Activated CD8-positive, alpha-beta T cell treated with anti-CD3 and anti-CD28 coated beads for 36 hours (primary cell): ENCODE measurements around the gene MATCAP1. TPM values are rescaled to one million over a fixed set of nuclear protein-coding genes. Genes with fewer than 3 reads are reported as not detected.

ENCODE experiments used
- ATAC-seq: fragments of 200-7000 bp; cut with Tn5 transposase; one replicate; pipeline ENCODE4 v1.10.0; 2021; ENCODE audit warnings: mild to moderate bottlenecking, moderate library complexity
- CTCF ChIA-PET: fragments of 350-600 bp; sonication (Branson Sonifier 250); formaldehyde crosslinking; loops from one replicate; lab custom pipeline; 2021; ENCODE audit warnings: antibody characterized with exemption; lab: Charles Lee
- POLR2A ChIA-PET: fragments of 350-600 bp; sonication (Branson Sonifier 250); formaldehyde crosslinking; loops from one replicate; lab custom pipeline; 2021; ENCODE audit warnings: antibody characterized with exemption; lab: Charles Lee
- DNase-seq: peaks from one replicate; pipeline ENCODE4 v3.0.0-alpha.2; 2020
- H3K27ac Mint-ChIP-seq: one replicate; pipeline ENCODE4 v1.8.0; 2021; ENCODE audit warnings: mild to moderate bottlenecking, mixed read lengths
- H3K27me3 Mint-ChIP-seq: one replicate; pipeline ENCODE4 v1.8.0; 2021; ENCODE audit warnings: mixed read lengths
- H3K36me3 Mint-ChIP-seq: one replicate; pipeline ENCODE4 v1.8.0; 2021; ENCODE audit warnings: low read depth, mixed read lengths
- H3K4me1 Mint-ChIP-seq: one replicate; pipeline ENCODE4 v1.8.0; 2021; ENCODE audit warnings: low read depth, mixed read lengths
- H3K4me3 Mint-ChIP-seq: one replicate; pipeline ENCODE4 v1.8.0; 2021; ENCODE audit warnings: mild to moderate bottlenecking, moderate library complexity, mixed read lengths
- H3K9me3 Mint-ChIP-seq: one replicate; pipeline ENCODE4 v1.8.0; 2021; ENCODE audit warnings: mixed read lengths
- CTCF ChIP-seq: fragments of 200-600 bp; IDR thresholded peaks from one replicate; pipeline ENCODE4 v1.8.0; 2022; ENCODE audit warnings: antibody characterized with exemption, mild to moderate bottlenecking
- intact Hi-C: fragments of 100-400 bp; cut with micrococcal nuclease; formaldehyde crosslinking; loops from one replicate; pipeline ENCODE4 v1.10.0; 2022
- total RNA-seq, 2 experiments: library from RNA; stranded (reverse); gene quantifications; one replicate each; pipeline ENCODE4 v1.2.3, GENCODE V29; 2021

The MATCAP1 gene
- total RNA-seq, 2 experiments from 2014 or later: 49.5 to 49.9 TPM

DNA sequence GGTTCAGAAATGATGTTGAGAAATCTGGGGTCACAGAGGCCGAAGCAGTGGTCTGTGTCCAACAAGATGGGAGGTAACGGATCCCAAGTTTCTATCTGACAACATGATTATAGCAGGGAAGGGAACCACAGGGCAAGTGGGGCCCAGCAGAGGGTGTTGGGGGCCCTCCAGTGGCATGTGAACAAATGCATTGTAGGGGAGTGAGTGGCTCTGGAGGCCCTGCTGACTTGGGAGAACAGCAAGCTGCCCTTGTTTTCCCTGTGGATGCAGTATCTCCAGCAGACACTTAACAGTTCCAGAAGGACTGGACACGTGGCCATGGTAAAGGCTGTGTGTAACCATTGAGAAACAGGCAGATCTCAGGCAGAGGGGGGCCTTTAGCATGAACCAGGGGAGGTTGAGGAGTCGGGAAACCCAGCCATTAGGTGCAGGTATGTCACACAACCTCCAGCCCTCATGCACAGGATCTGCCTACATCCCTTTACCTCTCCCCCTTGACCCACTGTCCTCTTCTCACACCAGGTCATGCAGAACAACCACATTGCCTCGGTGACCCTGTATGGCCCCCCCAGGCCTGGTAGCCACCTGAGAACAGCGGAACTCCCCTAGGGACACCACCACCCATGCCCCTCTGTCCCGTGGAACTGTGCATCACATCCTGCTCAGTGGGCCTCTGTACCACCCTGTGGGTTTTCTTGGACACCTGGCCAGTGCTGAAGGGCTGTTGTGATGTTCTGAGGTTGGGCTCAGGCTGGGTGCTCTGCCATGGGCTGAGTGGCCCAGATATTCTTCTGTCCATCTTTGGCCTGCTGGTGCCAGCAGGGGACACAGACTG lies 37.0 kb downstream of the MATCAP1 start:
- no peak for DNase-seq
- intact Hi-C loops: no loop called here
- no peaks in the 10 kb centered on the region for H3K9me3 Mint-ChIP-seq
- peaks cover 55% of the 10 kb centered on the region for H3K36me3 Mint-ChIP-seq
- peaks cover 7% of the 10 kb centered on the region for H3K4me1 Mint-ChIP-seq
- TF ChIP-seq CTCF: no peak
- no peak overlapping the region for H3K4me3 Mint-ChIP-seq
- ChIA-PET POLR2A (interaction anchor here (1.2 kb wide), 1 partner anchor 63 kb away, joined by 3 read pairs; no protein-coding TSS in a partner anchor), CTCF (interaction anchor here (1.0 kb wide), 1 partner anchor 9 kb away, joined by 7 read pairs; no protein-coding TSS in a partner anchor)
- no peak overlapping the region for H3K27ac Mint-ChIP-seq
- peaks cover 9% of the 10 kb centered on the region for H3K27me3 Mint-ChIP-seq
- ATAC-seq: no peak

- Mint-ChIP-seq H3K4me1 (peaks cover 2% of the 10 kb centered on the region), H3K4me3 (no peak overlapping the region), H3K36me3 (peaks cover 63% of the 10 kb centered on the region), H3K27ac (no peak overlapping the region), H3K27me3 (no peaks in the 10 kb centered on the region), H3K9me3 (no peaks in the 10 kb centered on the region)
- ATAC-seq (no peak), DNase-seq (no peak)
- intact Hi-C loops: no loop called here
- CTCF ChIA-PET: interaction anchor here (1.0 kb wide), 1 partner anchor 10 kb away, joined by 7 read pairs; no protein-coding TSS in a partner anchor
- TF ChIP-seq CTCF: no peak
- POLR2A ChIA-PET: no interaction called here
Observed at GRCh38 chr16:67145746-67146145, 38.0 kb downstream of the MATCAP1 start.

DNA sequence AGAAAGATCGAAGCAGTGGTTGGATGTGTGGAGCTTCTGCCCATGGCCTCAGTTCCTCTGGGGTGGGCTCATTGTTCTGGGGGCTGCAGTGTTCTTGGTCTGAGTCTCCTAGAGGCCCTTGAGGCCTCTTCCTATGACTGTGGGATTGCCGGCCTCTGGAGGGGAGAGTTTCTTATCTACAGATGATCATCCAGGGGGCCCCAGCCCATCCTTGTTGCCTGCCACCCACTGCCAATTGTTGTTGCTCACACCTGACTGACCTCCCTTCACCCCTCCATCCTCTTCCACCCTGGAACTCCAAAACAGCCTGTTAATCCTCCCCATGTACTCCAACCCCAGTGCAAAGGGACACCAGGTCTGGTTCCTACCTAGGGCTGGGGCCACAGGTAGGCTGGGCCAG lies 38.8 kb downstream of the MATCAP1 start:
- no peak overlapping the region for H3K27ac Mint-ChIP-seq
- no peak overlapping the region for H3K4me3 Mint-ChIP-seq
- ChIA-PET CTCF (interaction anchor here (1.5 to 1.6 kb wide), 2 partner anchors 10 to 126 kb away, joined by 4 to 8 read pairs; no protein-coding TSS in a partner anchor), POLR2A (no interaction called here)
- no peak for TF ChIP-seq CTCF
- H3K4me1 Mint-ChIP-seq: peaks cover 2% of the 10 kb centered on the region
- no peaks in the 10 kb centered on the region for H3K27me3 Mint-ChIP-seq
- DNase-seq (no peak), ATAC-seq (no peak)
- H3K9me3 Mint-ChIP-seq: no peaks in the 10 kb centered on the region
- peaks cover 70% of the 10 kb centered on the region for H3K36me3 Mint-ChIP-seq
- intact Hi-C loops: no loop called here

GRCh38 chr16:67142342-67142741 lies 41.4 kb downstream of the MATCAP1 start:
- no peak overlapping the region for H3K27ac Mint-ChIP-seq
- H3K27me3 Mint-ChIP-seq: no peaks in the 10 kb centered on the region
- no peak for ATAC-seq
- DNase-seq: no peak
- no peak overlapping the region for H3K4me3 Mint-ChIP-seq
- no peaks in the 10 kb centered on the region for H3K9me3 Mint-ChIP-seq
- ChIA-PET CTCF (interaction anchor here (2.0 to 6.1 kb wide), 2 partner anchors 13 kb away, joined by 7 to 40 read pairs; no protein-coding TSS in a partner anchor), POLR2A (no interaction called here)
- H3K4me1 Mint-ChIP-seq: no peaks in the 10 kb centered on the region
- TF ChIP-seq CTCF: no peak
- intact Hi-C loops: no loop called here
- peaks cover 52% of the 10 kb centered on the region for H3K36me3 Mint-ChIP-seq

GRCh38 chr16:67141391-67141790 lies 42.4 kb downstream of the MATCAP1 start:
- DNase-seq (no peak), ATAC-seq (no peak)
- Mint-ChIP-seq H3K27me3 (no peaks in the 10 kb centered on the region), H3K27ac (no peak overlapping the region), H3K9me3 (no peaks in the 10 kb centered on the region), H3K36me3 (peaks cover 52% of the 10 kb centered on the region), H3K4me3 (no peak overlapping the region), H3K4me1 (no peaks in the 10 kb centered on the region)
- TF ChIP-seq CTCF: no peak
- intact Hi-C loops: no loop called here
- ChIA-PET POLR2A (interaction anchor here (0.8 to 1.1 kb wide), 2 partner anchors 12 to 119 kb away, joined by 3 read pairs; no protein-coding TSS in a partner anchor), CTCF (interaction anchor here (1.2 to 6.1 kb wide), 4 partner anchors 12 to 124 kb away, joined by 3 to 40 read pairs (median 6); no protein-coding TSS in a partner anchor)
